ENCODE measurements around the gene GTPBP8. TPM values are rescaled to one million over a fixed set of nuclear protein-coding genes. Genes with fewer than 3 reads are reported as not detected.
A peak's percentile ranks its signal among the peaks of the same experiment; 100 is the strongest.
"Not testable (repeated sequence)": the region's sequence is repeated elsewhere in the genome, so short reads cannot be mapped to it uniquely, and the experiment has no call there.

Gene GTPBP8
- total RNA-seq, 2 experiments from 2014 or later, result 26.6 to 31.6 TPM

- H3K9me3 Mint-ChIP-seq, result peaks cover 2% of the 10 kb centered on the region
- H3K27ac Mint-ChIP-seq, result peak overlapping the region; percentile 95
- DNase-seq, result peak; percentile 88
- no peaks in the 10 kb centered on the region for H3K27me3 Mint-ChIP-seq
- H3K4me3 Mint-ChIP-seq, result peak overlapping the region; percentile 93
- H3K4me1 Mint-ChIP-seq, result peaks cover 51% of the 10 kb centered on the region
- H3K36me3 Mint-ChIP-seq, result peaks cover 44% of the 10 kb centered on the region
Observed at GRCh38 chr3:113019182-113020137, 28.7 kb downstream of the GTPBP8 start.

GRCh38 chr3:113021471-113021870 lies 30.7 kb downstream of the GTPBP8 start:
- H3K36me3 Mint-ChIP-seq, result peaks cover 31% of the 10 kb centered on the region
- no peak for DNase-seq
- H3K27me3 Mint-ChIP-seq, result no peaks in the 10 kb centered on the region
- H3K9me3 Mint-ChIP-seq, result peaks cover 2% of the 10 kb centered on the region
- H3K27ac Mint-ChIP-seq, result no peak overlapping the region
- H3K4me3 Mint-ChIP-seq, result no peak overlapping the region
- peaks cover 41% of the 10 kb centered on the region for H3K4me1 Mint-ChIP-seq

GRCh38 chr3:113034011-113034410 lies 43.2 kb downstream of the GTPBP8 start:
- H3K4me1 Mint-ChIP-seq, result no peaks in the 10 kb centered on the region
- H3K27ac Mint-ChIP-seq, result no peak overlapping the region
- H3K4me3 Mint-ChIP-seq, result no peak overlapping the region
- H3K9me3 Mint-ChIP-seq, result no peaks in the 10 kb centered on the region
- DNase-seq, result no peak
- H3K27me3 Mint-ChIP-seq, result no peaks in the 10 kb centered on the region
- no peaks in the 10 kb centered on the region for H3K36me3 Mint-ChIP-seq

GRCh38 chr3:113035387-113035982 lies 44.7 kb downstream of the GTPBP8 start:
- Mint-ChIP-seq H3K27me3 (no peaks in the 10 kb centered on the region), H3K9me3 (no peaks in the 10 kb centered on the region), H3K27ac (no peak overlapping the region), H3K4me1 (peaks cover 2% of the 10 kb centered on the region), H3K36me3 (no peaks in the 10 kb centered on the region), H3K4me3 (no peak overlapping the region)
- DNase-seq, result peak; percentile 6

GRCh38 chr3:113038328-113038727 lies 47.5 kb downstream of the GTPBP8 start:
- no peak overlapping the region for H3K27ac Mint-ChIP-seq
- no peaks in the 10 kb centered on the region for H3K36me3 Mint-ChIP-seq
- no peaks in the 10 kb centered on the region for H3K27me3 Mint-ChIP-seq
- DNase-seq, result no peak
- no peaks in the 10 kb centered on the region for H3K9me3 Mint-ChIP-seq
- H3K4me1 Mint-ChIP-seq, result peaks cover 2% of the 10 kb centered on the region
- H3K4me3 Mint-ChIP-seq, result no peak overlapping the region

- no peaks in the 10 kb centered on the region for H3K9me3 Mint-ChIP-seq
- H3K4me3 Mint-ChIP-seq, result no peak overlapping the region
- H3K36me3 Mint-ChIP-seq, result no peaks in the 10 kb centered on the region
- H3K27ac Mint-ChIP-seq, result no peak overlapping the region
- no peaks in the 10 kb centered on the region for H3K27me3 Mint-ChIP-seq
- no peak for DNase-seq
- H3K4me1 Mint-ChIP-seq, result peaks cover 2% of the 10 kb centered on the region
Observed at GRCh38 chr3:113039546-113039945, 48.8 kb downstream of the GTPBP8 start.

- Mint-ChIP-seq H3K36me3 (peaks cover 4% of the 10 kb centered on the region), H3K4me1 (peaks cover 2% of the 10 kb centered on the region), H3K9me3 (peaks cover 2% of the 10 kb centered on the region), H3K4me3 (no peak overlapping the region), H3K27ac (no peak overlapping the region), H3K27me3 (no peaks in the 10 kb centered on the region)
- DNase-seq, result no peak
Observed at GRCh38 chr3:113040231-113040630, 49.4 kb downstream of the GTPBP8 start.

GRCh38 chr3:113043686-113044085 lies 52.9 kb downstream of the GTPBP8 start:
- peaks cover 11% of the 10 kb centered on the region for H3K36me3 Mint-ChIP-seq
- no peak overlapping the region for H3K27ac Mint-ChIP-seq
- H3K4me1 Mint-ChIP-seq, result peaks cover 2% of the 10 kb centered on the region
- peaks cover 4% of the 10 kb centered on the region for H3K9me3 Mint-ChIP-seq
- DNase-seq, result no peak
- H3K4me3 Mint-ChIP-seq, result no peak overlapping the region
- H3K27me3 Mint-ChIP-seq, result no peaks in the 10 kb centered on the region

- H3K4me1 Mint-ChIP-seq, H3K4me3 Mint-ChIP-seq, DNase-seq, H3K9me3 Mint-ChIP-seq, H3K27me3 Mint-ChIP-seq, H3K27ac Mint-ChIP-seq: not testable (repeated sequence)
- H3K36me3 Mint-ChIP-seq, result peaks cover 11% of the 10 kb centered on the region
Observed at GRCh38 chr3:113046186-113046965, 55.6 kb downstream of the GTPBP8 start.

- peaks cover 5% of the 10 kb centered on the region for H3K36me3 Mint-ChIP-seq
- H3K9me3 Mint-ChIP-seq, result no peaks in the 10 kb centered on the region
- no peaks in the 10 kb centered on the region for H3K27me3 Mint-ChIP-seq
- no peak overlapping the region for H3K4me3 Mint-ChIP-seq
- peak; percentile 74 for DNase-seq
- H3K4me1 Mint-ChIP-seq, result peaks cover 4% of the 10 kb centered on the region
- no peak overlapping the region for H3K27ac Mint-ChIP-seq
Observed at GRCh38 chr3:113051302-113051711, 60.5 kb downstream of the GTPBP8 start.

Other genes starting within 250 kb of the GTPBP8 start
- not detected for gene CD200R1L, start 144.1 kb upstream of the GTPBP8 start, total RNA-seq
- gene CD200R1, start 15.9 kb upstream of the GTPBP8 start, total RNA-seq, result 1 to 10 TPM; 1.4 to 1.8 TPM
- gene BOC, start 220.6 kb downstream of the GTPBP8 start, total RNA-seq, result under 1 TPM in 1 of 2 experiments, not detected in 1; 0.44 TPM

Measured in activated naive CD8-positive, alpha-beta T cell treated with anti-CD3 and anti-CD28 coated beads for 36 hours (primary cell).